GM18870 (cell line): ENCODE data around the gene ZKSCAN8.

Source experiments
- ATAC-seq: cut with Tn5 transposase; IDR thresholded peaks from one replicate; pipeline ENCODE4 v1.9.1; 2021; ENCODE audit warnings: moderate library complexity; ENCODE audit not compliant: unreplicated experiment

Gene ZKSCAN8

GRCh38 chr6:28139860-28140543, 1.7 kb upstream of the ZKSCAN8 start:
- ATAC-seq, result no peak

DNA sequence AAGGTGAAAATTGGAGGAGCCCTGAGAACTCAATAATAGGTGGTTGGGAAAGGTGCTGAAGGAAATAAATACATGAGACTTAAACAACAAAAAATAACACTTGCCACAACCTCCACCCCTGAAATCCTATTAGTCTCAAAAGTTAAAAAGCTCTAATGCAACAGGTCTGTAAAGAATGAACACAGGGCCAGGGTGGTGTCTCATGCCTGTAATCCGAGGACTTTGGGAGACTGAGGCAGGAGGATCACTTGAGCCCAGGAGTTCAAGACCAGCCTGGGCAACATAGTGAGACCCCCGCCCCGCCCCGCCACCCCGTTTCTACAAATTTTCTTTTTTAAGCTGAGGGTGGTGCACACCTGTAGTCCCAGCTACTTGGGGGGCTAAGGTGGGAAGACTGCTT, 1.1 kb upstream of the ZKSCAN8 start:
- ATAC-seq, result no peak

GRCh38 chr6:28142446-28142845, 763 bp downstream of the ZKSCAN8 start:
- no peak for ATAC-seq

- ATAC-seq, result no peak
Observed at GRCh38 chr6:28145231-28145630, 3.5 kb downstream of the ZKSCAN8 start.

GRCh38 chr6:28152531-28152930, 10.8 kb downstream of the ZKSCAN8 start:
- no peak for ATAC-seq

DNA sequence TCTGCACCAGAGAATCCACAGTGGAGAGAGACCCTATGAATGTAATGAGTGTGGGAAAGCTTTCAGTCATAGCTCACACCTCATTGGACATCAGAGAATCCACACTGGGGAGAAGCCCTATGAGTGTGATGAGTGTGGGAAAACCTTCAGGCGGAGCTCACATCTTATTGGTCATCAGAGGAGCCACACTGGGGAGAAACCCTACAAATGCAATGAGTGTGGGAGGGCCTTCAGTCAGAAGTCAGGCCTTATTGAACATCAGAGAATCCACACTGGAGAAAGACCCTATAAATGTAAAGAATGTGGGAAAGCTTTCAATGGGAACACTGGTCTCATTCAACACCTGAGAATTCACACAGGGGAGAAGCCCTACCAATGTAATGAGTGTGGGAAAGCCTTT, 11.9 kb downstream of the ZKSCAN8 start:
- no peak for ATAC-seq

GRCh38 chr6:28154357-28154756, 12.7 kb downstream of the ZKSCAN8 start:
- no peak for ATAC-seq

DNA sequence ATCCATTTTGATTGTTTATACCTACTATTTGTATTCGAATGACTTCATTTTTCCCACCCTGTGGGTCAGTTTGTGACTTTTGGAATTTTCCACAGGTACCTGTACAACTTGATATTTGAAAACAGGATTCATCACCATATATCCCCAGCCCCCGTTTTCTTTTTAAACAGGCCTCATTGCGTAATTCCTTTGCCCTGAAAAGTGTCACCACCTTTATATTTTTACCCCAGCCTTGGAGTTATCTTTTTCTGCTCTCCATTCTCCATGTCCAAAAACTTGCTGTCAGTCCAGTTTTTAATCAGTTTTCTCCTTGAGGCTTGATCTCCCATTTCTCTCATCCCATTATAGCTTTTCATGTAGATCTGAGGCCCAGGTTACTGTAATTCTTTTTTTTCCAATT, 16.6 kb downstream of the ZKSCAN8 start:
- ATAC-seq, result no peak

DNA sequence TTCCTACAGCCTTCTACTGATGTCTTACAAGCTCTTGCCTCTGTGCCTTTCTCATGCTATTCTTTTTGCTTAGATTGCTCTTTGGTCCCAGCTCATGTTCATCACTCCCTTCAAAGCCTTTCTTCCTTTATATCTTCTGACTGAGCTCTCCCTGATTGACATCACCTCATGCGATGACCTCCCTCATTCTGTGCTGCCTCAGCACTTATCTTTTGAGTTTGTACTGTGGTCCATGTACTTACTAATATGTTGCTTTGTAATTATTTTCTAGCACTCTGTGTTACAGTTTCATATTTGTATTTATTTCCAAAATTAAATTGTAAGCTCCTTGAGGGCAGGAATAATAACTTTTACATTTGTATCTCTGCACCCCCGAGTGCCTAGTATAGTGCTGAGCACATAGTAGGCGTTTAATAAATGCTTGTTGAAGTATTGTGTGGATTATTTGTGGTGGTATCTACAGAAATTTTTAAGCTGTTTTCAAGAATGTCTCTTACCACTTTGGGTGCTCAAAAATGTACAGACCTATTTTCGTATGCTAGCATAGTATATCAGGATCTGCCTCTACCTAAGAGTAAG, 17.4 kb downstream of the ZKSCAN8 start:
- no peak for ATAC-seq

GRCh38 chr6:28160233-28160632, 18.6 kb downstream of the ZKSCAN8 start:
- no peak for ATAC-seq

- peak; percentile 74 for ATAC-seq
Observed at GRCh38 chr6:28161410-28162079, 19.9 kb downstream of the ZKSCAN8 start.

GRCh38 chr6:28165563-28165962, 23.9 kb downstream of the ZKSCAN8 start:
- ATAC-seq, result no peak

DNA sequence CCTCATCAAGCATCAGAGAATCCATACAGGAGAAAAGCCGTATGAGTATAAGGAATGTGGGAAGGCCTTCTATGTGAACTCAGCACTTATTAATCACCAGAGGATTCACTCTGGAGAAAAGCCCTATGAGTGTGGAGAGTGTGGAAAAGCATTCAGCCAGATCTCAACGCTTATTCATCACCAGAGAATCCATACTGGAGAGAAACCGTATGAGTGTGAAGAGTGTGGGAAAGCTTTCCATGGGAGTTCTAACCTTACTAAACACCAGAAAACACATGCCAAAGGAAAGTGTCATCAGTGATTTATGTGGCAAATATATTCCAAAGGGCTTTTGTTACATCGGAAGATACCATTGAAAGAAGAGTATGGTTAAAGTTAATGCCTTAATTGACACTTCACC, 25.4 kb downstream of the ZKSCAN8 start:
- ATAC-seq, result no peak

DNA sequence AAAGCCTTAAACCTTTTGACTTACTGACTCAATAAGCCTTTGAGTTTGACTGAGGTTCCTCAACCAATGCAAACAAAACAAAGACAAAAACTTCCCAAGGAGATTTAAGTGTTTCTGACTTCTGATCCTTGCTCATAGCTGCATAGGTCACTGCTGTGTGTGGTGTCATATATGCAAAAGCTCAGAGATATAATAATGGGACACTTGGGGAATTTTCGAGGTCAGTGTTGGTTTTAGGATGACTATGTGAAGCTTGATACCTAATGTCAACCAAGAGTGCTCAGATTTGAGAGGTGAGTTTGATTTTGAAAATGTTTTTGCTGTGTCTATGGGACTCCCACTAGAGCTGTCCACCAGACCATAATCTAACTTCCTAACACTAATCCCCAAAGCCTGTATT, 26.2 kb downstream of the ZKSCAN8 start:
- ATAC-seq, result no peak

DNA sequence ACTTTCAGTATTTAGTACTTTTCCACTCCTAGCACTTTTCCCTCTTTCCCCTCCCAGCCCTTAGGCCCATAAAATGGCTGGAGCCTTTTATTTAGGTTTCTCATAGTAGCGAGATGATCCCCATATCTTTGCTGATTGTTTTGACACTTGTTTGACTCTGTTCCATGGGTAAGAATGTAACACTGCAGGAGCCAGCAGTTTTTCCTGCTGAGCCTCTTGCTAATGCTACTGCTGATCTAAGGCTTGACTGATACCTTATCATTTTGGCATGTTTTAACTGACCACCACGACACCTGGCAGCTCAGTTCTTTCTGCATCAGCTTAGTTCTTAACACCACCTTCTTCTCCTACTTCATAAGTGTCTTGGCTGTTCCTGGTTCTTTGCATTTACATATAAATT, 29.6 kb downstream of the ZKSCAN8 start:
- ATAC-seq, result no peak

GRCh38 chr6:28172006-28172405, 30.3 kb downstream of the ZKSCAN8 start:
- no peak for ATAC-seq

DNA sequence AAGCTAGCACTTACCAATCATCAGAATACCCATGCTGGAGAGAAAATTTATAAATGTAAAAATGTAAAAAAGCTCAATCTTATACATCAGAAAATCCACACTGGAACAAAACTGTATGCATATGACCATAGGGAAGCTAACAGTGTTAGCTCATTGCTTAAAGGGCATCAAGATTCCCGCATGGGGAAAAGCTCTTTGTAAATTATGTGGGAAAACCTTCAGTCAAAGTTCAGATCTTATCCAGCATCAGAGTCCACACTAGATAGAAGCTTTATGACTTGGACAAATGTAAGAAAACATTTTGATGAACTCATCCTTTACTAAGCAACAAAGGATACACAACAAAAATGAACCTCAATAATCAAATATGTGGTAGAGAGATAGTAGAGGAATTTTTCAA, 34.7 kb downstream of the ZKSCAN8 start:
- ATAC-seq, result no peak

- ATAC-seq, result no peak
Observed at GRCh38 chr6:28182255-28182654, 40.6 kb downstream of the ZKSCAN8 start.

- no peak for ATAC-seq
Observed at GRCh38 chr6:28188111-28188979, 46.7 kb downstream of the ZKSCAN8 start.

DNA sequence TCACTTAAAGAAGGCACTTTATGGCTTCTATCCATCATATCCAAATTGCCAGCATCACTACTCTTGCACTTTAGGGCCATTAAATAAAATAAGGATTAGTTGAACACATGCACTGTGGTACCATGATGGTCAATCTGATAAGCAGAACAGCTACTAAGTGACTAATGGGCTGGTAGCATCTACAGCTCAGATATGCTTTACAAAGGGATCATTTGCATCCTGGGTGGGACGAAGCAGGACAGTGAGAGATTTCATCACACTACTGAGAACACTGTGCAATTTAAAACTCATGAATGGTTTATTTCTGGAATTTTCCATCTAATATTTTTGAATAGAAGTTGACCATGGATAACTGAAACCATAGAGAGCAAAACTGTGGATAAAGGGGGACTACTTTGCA, 58.3 kb downstream of the ZKSCAN8 start:
- no peak for ATAC-seq

GRCh38 chr6:28203201-28203600, 61.5 kb downstream of the ZKSCAN8 start:
- ATAC-seq, result no peak

GRCh38 chr6:28205879-28206278, 64.2 kb downstream of the ZKSCAN8 start:
- ATAC-seq, result no peak
